PC-9 (cell line): ENCODE data around the gene C22orf31.

Experiments used
- EZH2 ChIP-seq: fragments of 200-600 bp; sonication (generic); IDR thresholded peaks from 2 replicates; pipeline ENCODE4 v1.8.0; 2017; ENCODE audit warnings: antibody characterized with exemption, low read depth
- TF ChIP-seq, protein P1 (sequence below): fragments of 200-600 bp; sonication (generic); conservative IDR thresholded peaks from 2 replicates; pipeline ENCODE4 v1.6.1; 2017; ENCODE audit warnings: mixed run types, antibody characterized with exemption, mild to moderate bottlenecking, moderate library complexity

DNA sequence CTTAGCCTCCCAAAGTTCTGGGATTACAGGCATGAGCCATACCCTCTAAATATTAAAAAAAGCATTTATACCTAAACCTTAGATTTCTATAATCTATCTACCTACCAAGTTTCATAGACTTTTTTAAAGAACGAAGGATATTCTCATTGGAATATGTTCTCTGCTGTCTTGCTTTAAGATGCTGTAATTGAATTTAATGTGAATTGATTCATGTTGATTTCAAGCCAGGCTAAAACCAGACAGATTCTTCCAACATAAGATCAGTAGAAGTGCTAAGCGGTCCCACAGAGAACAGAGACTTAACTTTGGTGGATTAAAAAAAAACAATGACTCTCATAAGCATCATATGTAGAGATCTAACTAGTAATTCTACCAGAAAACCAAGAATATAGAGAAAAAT is 25.4 kb upstream of the C22orf31 start:
- TF ChIP-seq, protein P1, sequence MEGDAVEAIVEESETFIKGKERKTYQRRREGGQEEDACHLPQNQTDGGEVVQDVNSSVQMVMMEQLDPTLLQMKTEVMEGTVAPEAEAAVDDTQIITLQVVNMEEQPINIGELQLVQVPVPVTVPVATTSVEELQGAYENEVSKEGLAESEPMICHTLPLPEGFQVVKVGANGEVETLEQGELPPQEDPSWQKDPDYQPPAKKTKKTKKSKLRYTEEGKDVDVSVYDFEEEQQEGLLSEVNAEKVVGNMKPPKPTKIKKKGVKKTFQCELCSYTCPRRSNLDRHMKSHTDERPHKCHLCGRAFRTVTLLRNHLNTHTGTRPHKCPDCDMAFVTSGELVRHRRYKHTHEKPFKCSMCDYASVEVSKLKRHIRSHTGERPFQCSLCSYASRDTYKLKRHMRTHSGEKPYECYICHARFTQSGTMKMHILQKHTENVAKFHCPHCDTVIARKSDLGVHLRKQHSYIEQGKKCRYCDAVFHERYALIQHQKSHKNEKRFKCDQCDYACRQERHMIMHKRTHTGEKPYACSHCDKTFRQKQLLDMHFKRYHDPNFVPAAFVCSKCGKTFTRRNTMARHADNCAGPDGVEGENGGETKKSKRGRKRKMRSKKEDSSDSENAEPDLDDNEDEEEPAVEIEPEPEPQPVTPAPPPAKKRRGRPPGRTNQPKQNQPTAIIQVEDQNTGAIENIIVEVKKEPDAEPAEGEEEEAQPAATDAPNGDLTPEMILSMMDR: no peak
- TF ChIP-seq EZH2: no peak
